MV-4-11 (cell line): ENCODE results near the gene TMEM219.
"Not testable (repeated sequence)": the region's sequence is repeated elsewhere in the genome, so short reads cannot be mapped to it uniquely, and the experiment has no call there.

ENCODE experiments used
- DNase-seq: peaks from one replicate; lab custom pipeline; 2025; lab: John Stamatoyannopoulos, UW

TMEM219 gene, protein sequence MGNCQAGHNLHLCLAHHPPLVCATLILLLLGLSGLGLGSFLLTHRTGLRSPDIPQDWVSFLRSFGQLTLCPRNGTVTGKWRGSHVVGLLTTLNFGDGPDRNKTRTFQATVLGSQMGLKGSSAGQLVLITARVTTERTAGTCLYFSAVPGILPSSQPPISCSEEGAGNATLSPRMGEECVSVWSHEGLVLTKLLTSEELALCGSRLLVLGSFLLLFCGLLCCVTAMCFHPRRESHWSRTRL

DNA sequence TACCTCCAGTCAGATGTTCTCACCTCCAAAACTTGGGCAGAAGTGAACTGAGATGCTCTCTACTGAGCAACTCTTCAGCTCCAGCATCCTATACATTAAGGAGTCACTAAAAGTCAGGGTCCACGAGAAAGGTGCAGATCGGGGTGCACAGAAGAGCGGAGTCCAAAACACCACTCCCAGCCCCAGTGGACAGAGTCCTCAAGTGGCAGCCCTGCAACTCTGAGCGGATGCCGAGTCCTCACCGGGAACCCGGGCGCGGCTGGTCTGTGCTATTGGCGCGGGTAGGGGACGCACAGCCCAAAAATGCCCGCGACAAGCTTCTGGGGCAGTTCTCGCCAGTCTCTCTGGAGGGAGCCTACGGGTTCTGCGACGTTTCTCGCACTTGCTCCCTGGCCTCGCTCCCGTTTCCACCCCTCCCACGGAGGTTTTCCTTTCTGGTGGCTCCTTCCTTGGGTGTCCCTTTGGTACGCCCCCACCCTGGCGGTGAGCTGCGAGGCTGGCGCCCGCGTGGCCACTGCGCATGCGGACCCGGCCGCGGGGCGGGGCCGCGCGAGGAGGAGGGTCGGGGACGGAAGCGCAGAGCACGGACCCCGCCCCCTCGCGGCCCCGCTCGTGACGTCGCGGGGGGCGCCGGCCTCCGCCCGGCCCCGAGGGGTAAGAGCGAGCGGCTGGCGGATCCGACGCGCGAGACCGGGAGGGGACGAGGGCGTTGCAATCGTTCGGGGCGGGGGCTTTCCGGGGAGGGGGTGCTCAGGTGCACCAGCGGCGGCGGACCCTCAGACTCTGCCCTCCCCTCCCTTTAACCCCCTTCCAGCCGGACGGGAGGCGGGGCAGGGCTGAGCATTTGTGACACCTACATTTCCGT lies at the start of gene TMEM219:
Gene TMEM219 (plus strand): TSS at position 601 of the 865 bp plus-strand sequence. CDS start 1,065 bp downstream, outside the sequence.
- peak; percentile 88 for DNase-seq

DNA sequence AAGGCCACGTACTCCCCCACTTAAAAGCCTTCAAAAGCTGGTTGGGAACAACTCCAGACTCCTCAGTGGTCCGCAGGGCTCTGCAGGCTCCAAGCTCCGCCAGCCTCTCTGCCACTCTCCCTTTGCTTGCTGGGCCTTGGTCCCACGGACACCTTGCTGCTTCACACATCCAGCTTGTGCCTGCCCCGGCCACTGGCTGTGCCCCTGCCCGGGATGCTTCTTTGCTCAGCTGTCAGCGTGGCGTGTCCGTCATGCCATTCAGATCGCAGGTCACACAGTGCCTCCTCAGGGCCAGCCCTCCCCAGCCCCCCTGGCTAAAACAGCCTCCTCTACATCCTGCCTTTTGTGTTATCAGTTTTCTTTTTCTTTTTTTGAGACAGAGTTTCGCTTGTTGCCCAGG lies 49.8 kb upstream of the TMEM219 start:
- DNase-seq: no peak

DNA sequence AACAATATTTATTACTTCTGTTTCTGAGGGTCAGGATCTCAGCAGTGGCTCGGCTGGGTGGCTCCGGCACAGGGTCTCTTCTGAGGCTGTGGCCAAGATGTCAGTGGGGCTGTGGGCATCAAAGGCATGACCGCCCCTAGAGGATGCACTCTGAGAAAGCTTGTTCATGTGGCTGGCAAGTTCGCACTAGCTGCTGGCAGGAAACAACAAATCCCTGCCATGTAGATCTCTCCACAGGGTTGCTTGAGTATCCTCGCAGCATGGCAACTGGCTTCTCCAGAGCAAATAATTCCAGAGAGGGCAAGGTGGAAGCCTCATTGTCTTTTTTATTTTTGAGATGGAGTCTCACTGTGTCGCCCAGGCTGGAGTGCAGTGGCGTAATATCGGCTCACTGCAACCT lies 48.4 kb upstream of the TMEM219 start:
- no peak for DNase-seq

DNA sequence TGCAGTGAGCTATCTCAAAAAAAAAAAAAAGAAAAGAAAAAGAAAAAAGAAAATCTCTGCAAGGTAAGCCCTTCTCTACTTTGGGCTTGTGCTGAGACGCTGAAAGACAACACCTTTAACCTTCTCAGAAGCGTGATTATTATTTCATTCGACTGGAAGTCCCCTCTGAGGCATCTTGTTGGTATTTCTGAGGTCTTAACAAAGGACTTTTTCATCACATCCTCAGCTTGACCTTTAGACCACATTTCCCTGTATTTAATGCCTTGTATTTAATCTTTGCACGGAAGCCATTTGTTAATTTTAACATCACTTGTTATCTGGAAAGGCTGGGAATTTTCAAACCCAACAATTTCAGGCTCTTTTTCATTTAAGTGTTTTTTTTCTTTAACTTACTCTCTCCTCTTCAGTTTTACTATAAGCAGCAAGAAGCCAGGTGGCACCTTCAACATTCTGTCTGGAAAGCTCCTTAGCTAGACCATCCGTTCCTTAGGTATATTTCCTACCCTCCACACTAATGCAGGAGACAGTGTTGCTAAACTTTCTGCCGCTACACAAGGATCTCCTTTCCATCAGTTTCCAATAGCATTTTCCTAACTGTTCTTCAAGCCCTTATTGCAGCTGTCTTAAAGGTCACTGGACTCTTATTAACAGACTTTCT lies 46.2 kb upstream of the TMEM219 start:
- DNase-seq: no peak

DNA sequence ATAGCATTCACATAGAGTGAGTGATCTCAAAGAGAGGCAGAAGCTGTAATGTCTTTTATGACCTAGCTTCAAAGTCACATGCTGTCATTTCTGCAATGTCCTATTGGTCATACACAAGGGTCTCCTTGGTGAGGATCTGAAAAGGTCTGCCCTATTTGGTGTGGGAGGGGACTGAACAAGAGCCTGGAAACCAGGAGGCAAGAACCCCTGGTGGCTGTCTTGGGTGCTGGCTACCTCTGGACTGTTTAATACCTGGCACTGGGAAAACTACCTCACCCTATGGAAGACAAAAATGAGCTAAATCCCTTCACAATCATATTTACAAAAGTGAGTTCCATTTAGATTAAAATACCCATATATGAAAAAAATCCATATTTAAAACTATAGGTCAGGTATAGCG lies 44.9 kb upstream of the TMEM219 start:
- no peak for DNase-seq

DNA sequence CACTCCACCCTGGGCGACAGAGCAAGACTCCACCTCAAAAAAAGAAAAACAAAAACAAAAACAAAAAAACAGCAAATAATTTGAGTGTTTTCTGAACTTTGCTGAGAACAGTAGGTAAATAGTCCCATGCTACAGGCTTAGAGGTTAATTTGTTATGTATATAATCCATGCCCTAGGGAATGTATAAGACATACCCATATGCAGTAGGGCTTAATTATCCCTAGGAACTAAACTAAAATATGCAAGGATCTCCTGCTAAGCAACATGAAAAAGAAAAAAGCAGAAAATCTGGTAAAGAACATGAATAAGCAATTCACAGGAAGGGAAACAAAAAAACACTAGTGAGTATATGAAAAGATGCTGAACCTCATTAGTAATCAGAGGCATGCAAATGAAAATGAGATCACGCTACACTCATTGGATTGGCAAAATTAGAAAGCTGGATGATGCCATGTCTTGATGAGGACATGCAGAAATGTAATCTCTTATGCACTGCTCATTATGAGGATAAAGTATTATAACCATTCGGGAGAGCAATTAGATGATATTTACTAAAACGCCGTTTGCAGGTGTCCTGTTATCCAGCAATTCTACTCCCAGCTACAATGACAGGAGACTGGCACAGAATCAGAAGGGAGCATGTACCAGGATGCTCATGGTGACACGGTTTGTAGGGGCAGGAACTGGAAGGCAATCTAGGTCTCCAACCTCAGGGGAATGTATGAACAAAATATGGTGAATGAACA lies 41.4 kb upstream of the TMEM219 start:
- DNase-seq: no peak

DNA sequence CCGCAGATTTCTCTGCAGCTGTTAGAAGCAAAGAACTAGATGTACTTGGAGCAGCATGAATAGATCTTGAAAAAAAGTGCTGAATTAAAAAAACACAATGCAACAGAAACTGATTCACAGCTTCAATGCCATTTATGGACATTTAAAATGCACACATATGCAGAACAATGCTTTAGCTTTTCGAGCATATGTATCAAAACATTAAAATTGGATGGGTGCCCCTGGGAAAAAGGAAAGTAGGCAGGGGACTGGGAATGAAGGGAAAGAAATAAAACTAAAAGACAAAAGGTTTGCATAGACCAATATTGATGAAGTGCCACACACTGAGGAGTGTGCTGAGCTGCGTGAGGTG lies 40.9 kb upstream of the TMEM219 start:
- DNase-seq: no peak

DNA sequence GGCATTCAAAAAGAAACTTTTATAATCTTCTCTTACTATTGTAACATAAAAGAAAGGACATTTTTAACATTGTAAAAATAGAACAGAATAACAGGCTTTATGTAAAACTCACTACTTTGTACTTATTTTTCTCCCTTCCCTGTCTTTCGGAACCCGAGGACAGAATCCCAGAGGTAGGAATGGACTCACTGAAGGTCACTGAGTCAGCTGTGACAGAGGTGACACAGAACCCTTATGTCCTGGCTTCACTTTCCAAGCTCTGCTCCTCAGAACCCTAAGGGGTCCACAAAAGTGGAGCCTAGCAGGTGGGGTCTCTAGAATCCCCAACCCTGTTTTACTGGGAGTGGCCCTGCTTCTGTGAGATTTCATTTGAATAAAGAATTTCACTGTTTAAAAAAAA lies 39.6 kb upstream of the TMEM219 start:
- DNase-seq: no peak

DNA sequence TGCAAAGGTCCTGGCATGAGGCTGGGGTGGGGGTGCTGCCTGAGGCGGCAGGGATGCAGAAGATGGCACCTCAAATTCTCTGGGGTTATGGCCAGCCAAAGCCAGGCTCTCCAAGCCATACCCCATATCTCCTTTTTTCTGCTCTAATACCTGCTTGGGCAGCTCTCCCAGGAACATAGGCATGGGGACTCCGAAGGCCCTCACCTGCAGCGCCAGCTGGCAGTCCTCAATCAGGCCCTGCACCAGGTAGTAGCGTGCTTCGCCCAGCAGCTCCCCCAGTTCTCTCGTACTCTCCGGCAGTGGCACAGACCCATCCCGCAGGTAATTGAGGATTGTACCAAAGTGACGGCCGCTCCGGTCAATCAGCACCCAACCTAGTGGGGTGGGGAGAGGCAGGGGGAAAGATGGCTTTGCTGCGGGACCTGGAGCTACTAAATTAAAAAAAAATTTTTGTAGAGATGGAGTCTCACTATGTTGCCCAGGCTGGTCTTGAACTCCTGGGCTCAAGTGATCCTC lies 38.8 kb upstream of the TMEM219 start:
- DNase-seq: no peak

DNA sequence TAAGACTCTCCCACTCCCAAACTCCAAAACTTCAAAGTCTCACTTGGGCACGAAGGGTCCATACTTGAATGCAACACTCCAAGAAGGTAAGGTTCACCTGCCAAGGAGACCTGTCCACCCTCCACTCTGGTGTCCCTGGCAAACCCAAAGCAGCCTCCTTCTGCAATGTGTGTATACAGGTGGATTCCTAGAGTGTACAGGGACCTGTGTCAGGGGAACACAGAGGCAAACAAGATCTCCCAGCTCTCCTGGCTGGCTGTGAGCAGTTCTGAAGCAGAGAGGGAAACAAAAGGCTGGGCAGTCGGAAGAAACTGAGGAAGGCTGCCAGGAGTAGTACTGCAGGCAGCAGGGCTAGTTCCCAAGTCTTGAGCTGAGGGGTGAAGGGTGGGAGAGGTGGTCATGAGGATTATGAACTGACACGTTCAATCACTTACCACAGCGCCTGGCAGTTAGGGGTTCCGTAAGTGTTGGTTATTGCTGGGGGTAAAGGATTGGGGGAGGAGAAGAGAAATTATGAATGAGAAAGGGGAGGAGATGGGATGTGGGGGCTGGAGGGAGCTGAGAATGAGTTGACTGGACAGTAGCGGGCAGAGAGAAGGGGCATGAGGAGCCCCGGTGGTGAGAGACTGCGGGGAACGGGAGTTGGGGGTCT lies 36.6 kb upstream of the TMEM219 start:
- DNase-seq: peak; percentile 13

DNA sequence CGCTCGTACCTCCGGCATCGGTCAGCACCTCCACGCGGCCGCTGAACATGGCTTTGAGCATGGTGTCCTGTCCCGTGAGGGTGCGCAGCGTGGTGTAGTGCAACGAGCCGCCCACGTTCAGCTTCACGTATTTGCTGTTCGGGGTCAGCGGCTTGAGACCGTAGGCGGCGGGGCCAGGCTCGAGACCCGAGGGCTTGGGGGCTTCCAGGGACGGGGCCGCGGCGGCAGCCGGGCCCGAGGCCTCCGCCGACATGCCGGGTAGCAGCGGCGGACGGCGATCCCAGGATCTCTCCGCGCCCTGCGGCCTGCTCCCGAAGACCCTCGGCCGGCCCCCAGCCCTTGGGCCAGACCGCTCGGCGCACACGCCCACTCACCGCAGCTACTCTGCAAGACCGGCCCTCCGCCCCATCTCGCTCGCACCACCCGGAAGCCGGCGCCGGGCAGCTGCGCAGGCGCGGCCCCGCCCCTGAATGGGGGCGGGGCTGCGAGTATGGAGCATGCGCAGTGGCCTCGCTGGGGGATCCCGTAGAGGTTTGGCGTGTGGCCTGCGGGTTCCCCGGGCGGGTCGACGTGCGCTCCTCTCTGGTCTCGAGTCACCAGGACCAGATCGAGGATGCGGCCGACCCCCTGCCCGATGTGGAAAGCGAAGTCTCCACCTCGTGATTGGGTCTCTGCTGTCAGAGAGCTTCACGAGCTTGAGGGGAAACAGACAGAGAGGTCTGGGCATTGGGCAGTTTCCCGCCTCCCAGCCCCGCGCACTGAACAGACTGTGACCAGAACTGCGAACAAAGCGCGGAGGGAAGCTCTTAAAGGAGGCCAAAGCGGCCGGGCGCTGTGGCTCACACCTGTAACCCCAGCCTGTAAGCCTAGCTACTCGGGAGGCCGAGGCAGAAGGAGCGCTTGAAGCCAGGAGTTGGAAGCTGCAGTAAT lies 35.8 kb upstream of the TMEM219 start, which contains the start of gene KCTD13:
Gene KCTD13 (minus strand): TSS at position 446 of the 930 bp plus-strand sequence. CDS start 193 bp downstream, at position 253.
- peak; percentile 79 for DNase-seq

DNA sequence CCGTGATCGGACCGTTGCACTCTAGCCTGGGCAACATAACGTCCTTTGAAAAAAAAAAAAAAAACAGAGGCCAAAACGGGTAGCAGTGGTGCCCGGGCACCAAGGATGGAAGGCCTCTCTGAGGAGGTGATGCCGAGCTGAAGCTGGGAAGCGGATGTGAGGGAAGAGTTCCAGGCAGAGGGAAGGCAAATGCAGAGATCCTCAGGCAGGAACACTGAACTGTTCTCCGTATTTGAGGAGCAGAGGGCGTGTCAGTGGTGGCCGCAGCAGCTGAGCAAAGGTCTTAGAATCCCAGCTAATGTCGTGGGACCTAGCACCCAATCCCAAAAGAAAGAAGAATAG lies 35.2 kb upstream of the TMEM219 start:
- no peak for DNase-seq

DNA sequence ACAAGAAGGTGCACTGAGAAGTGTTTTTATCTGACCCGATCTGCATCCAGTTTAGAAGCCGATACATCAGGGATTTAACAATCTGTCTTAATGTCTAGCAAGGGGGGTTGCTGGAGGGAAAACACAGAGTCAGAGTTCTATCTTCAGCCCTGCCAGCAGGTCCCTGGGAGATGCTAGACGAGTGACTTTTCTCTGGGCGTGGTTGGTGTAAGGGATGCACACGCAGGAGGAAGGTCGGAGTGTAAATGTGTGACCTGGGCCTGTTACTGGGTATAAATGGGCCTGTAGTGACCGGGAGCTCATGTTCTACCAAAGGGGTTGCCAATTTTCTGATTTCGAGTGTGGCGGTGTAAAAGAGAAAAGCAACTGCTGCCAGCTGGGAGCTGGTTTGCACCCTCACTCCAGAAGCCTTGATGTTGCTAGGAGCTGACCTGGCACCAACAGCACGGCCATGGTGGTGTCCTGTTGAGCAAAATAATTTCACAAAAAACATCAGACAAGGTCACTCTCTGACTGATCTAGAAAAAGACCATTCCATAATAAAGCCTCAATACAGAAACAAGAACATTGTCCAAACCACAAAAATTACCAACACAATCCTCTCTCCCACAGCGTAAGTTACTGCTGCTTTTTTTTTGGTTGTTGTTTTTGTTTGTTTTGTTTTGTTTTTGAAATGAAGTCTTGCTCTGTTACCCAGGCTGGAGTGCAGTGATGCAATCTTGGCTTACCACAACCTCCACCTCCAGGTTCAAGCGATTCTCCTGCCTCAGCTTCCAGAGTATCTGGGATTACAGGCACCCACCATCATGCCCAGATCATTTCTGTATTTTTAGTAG lies 34.6 kb upstream of the TMEM219 start:
- no peak for DNase-seq

DNA sequence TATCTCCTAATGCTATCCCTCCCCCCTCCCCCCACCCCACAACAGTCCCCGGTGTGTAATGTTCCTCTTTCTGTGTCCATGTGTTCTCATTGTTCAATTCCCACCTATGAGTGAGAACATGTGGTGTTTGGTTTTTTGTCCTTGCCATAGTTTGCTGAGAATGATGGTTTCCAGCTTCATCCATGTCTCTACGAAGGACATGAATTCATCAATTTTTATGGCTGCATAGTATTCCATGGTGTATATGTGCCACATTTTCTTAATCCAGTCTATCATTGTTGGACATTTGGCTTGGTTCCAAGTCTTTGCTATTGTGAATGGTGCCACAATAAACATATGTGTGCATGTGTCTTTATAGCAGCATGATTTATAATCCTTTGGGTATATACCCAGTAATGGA lies 30.1 kb upstream of the TMEM219 start:
- not testable (repeated sequence) for DNase-seq

DNA sequence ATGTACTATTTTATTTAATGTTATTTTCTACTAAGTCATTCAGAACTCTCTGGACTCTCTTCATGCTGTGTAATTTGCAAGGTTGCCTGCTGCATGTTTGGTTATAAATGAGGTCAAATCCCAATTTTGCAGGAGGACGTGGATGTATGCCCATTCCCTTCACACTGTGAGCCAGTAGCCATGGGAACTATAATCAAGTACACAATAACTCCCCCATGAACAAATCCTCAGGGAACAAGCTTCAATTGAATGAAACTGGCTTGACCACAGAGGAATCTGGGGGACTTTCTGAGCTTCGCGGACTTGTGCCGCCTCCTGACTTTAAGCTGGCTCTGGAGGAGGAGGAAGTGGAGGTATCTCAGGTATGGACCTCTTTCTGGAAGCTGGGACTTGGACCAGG lies 21.2 kb upstream of the TMEM219 start:
- DNase-seq: no peak

DNA sequence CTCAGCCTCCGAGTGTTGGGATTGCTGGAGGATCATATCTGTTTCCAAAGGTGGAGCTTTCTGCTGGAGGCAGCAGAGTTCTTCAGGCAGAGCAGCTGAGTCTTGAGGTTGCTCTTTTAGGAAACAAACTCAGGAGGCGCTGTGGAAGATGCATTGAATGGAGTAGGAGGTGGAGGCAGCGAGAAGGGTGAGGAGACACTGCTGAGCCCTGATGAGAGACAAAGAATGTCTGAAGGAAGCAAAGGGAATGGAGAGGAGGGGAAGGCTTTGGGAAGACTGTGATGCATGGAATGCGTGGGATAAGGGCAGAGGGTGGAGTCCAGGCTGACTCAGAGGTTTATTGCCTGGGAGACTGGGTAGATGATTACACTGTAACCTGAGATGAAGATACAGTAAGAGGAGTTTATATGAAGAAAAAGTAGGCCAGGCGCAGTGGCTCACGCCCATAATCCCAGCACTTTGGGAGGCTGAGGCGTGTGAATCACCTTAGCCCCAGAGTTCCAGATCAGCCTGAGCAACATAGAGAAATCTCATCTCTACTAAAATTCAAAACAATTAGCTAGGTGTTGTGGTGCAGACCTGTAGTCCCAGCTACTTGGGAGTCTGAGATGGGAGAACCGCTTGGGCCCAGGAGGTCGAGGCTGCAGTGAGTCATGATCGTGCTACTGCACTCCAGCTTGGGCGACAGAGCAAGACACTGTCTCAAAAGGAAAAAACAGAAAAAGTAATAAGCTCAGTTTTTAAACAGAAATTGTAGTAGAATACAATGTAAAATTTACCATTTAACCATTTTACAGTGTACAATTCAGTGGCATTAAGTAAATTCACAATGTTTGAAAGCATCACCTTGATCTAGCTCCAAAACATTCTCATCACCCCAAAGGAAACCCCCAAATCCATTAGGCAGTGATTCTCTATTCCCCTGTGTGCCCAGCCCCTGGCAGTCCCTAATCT lies 17.8 kb upstream of the TMEM219 start:
- DNase-seq: no peak

DNA sequence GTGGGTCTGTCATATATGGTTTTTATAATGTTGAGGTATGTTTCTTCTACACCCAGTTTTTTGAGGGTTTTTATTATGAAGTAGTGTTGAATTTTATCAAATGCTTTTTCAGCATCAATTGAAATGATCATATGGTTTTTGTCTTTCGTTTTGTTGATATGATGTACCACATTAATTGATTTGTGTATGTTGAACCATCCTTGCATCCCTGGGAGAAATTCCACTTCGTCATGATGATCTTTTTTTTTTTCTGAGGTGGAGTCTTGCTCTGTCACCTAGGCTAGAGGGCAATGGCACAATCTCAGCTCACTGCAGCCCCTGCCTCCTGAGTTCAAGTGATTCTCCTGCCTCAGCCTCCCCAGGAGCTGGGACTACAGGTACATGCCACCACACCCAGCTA lies 14.0 kb upstream of the TMEM219 start:
- DNase-seq: no peak

DNA sequence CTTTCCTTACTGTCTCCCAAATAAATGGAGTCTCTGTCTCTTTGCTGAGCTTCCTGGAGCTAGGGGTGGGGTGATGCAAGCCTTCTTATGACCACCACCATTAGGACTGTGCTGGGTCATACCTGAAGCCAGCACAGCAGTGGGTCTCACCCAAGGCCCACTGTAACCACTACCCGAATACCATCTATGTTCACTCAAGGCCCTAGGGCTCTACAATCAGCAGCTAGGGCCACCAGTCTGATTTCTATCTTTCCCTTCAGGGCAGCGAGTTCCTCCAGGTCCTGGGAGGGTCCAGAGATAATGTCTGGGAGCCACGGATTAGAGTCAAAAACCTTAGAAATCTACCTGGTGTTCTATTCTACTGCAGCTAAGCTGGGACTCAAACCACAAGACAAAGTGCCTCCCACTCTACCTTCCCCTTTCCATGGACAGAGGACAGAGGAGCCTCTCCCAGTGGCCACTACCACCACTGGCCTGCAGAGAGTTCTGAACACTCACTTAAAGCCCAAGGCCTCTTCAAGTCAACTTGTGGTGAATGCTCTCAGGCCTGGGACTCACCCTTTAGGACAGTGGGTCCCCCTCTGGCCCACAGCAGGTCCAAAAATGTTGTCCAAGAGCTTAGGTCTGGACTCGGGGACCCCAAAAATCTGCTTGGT lies 10.9 kb upstream of the TMEM219 start:
- DNase-seq: no peak
